Spleen (tissue), 11 donors: ENCODE measurements around the gene KRTAP10-1. TPM values are rescaled to one million over a fixed set of nuclear protein-coding genes. Genes with fewer than 3 reads are reported as not detected.

Source experiments
- DNase-seq: peaks from one replicate; pipeline ENCODE4 v3.0.0-alpha.2; 2020
- H3K27ac ChIP-seq, 8 donors: fragments of 200-600 bp; sonication (generic) in 7 of 8; 1 replicate in 4 of 8; 2 replicates in 4 of 8; pipeline versions ENCODE4 v1.5.0 to v1.8.0; 2016 to 2021; ENCODE audit warnings: inconsistent platforms in 4 of 8, mild to moderate bottlenecking in 4 of 8, moderate library complexity in 1 of 8
- H3K27me3 ChIP-seq, 7 donors: fragments of 200-600 bp; sonication (generic) in 6 of 7; replicated peaks in 1 of 7; 1 replicate in 4 of 7; 2 replicates in 3 of 7; pipeline versions ENCODE4 v1.5.0 to v1.8.0; 2016 to 2021; ENCODE audit warnings: inconsistent platforms in 3 of 7, mild to moderate bottlenecking in 1 of 7
- H3K36me3 ChIP-seq, 6 donors: fragments of 200-600 bp; sonication (generic) in 5 of 6; 1 replicate in 4 of 6; 2 replicates in 2 of 6; pipeline versions ENCODE4 v1.5.0 to v1.8.0; 2016 to 2021; ENCODE audit warnings: inconsistent platforms in 2 of 6
- H3K4me1 ChIP-seq, 6 donors: fragments of 200-600 bp; sonication (generic) in 5 of 6; 1 replicate in 3 of 6; 2 replicates in 3 of 6; pipeline versions ENCODE4 v1.5.0 to v1.8.0; 2016 to 2021; ENCODE audit warnings: inconsistent platforms in 3 of 6
- H3K4me3 ChIP-seq, 8 donors: fragments of 200-600 bp; sonication (generic) in 7 of 8; 1 replicate in 4 of 8; 2 replicates in 4 of 8; pipeline versions ENCODE4 v1.5.0 to v1.8.0; 2016 to 2021; ENCODE audit warnings: inconsistent platforms in 4 of 8, mild to moderate bottlenecking in 4 of 8, moderate library complexity in 2 of 8
- H3K9me3 ChIP-seq, 8 donors: fragments of 200-600 bp; sonication (generic) in 7 of 8; 1 replicate in 4 of 8; 2 replicates in 4 of 8; pipeline versions ENCODE4 v1.5.0 to v1.8.0; 2016 to 2021; ENCODE audit warnings: inconsistent platforms in 4 of 8
- CTCF ChIP-seq, 11 experiments: fragments of 200-600 bp in 7 of 11; fragments of 450-650 bp in 4 of 11; sonication (generic) in 4 of 11; IDR thresholded peaks in 8 of 11; conservative IDR thresholded peaks in 3 of 11; 1 replicate in 7 of 11; 2 replicates in 4 of 11; pipeline versions ENCODE4 v1.4.0 to v1.8.0; 2016 to 2021; ENCODE audit warnings: antibody characterized with exemption in 11 of 11, inconsistent platforms in 4 of 11, mild to moderate bottlenecking in 1 of 11
- POLR2A ChIP-seq, 3 donors: fragments of 450-650 bp; IDR thresholded peaks; one replicate each; pipeline ENCODE4 v1.5.1; 2017; ENCODE audit warnings: antibody characterized with exemption in 3 of 3, mild to moderate bottlenecking in 1 of 3
- POLR2AphosphoS5 ChIP-seq, 3 donors: sonication (generic); formaldehyde crosslinking; IDR thresholded peaks; one replicate each; pipeline ENCODE4 v1.5.1; 2017; ENCODE audit warnings: antibody characterized with exemption in 3 of 3
- WGBS, 5 donors: extraction: QIAGEN DNeasy Blood & Tissue Kit in 3 of 5; methylation state at CpG; one replicate each; pipeline versions ENCODE4 v1.1.5 to v1.1.7; 2013 to 2018; 5-methylcytosine and 5-hydroxymethylcytosine counted together
- intact Hi-C: fragments of 100-400 bp; cut with DNase I; formaldehyde crosslinking; loops from one replicate; pipeline ENCODE4 v1.15.0; 2023; ENCODE audit warnings: low total_unique reads
- polyA plus RNA-seq, 3 donors: library from polyadenylated mRNA; stranded (reverse); fragments of 200-250 nt; gene quantifications; one replicate each; pipeline ENCODE4 v1.2.1, GENCODE V29; 2013
- total RNA-seq, 7 donors: library from RNA; depleted of rRNA in 3 of 7; stranded (reverse); fragments of >200 nt in 3 of 7; fragmentation: NEBNext Ultra II Directional in 4 of 7; extraction: Animal tissue kit (Norgen Biotek cat#: 25700) in 4 of 7; gene quantifications; one replicate each; pipeline versions ENCODE4 v1.1.0 to v1.2.1, GENCODE V29; 2016 to 2021
- donor health status: healthy with polysubstance abuse.
- donor health status: DM: no; HTN: no; CAD: no; lungs with moderate emphysema.
- donor health status: DM: no; HTN: no; CAD: no.
- donor health status: Bipolar disorder and iron deficiency.
- donor health status: healthy.
- donor health status: DM: no; HTN: no; CAD: no.
- donor health status: DM: yes; HTN: yes; CAD: no.

The KRTAP10-1 gene
- total and polyA plus RNA-seq, 10 donors: not detected

- WGBS, 5 donors: 89 to 93% (median 92%) methylated on average over 20 to 33 of the region's 33 CpGs
- Histone ChIP-seq H3K9me3 (peaks cover 0 to 21% (median 14%) of the 10 kb centered on the region in 8 donors), H3K4me1 (no peaks in the 10 kb centered on the region), H3K4me3 (no peak overlapping the region), H3K36me3 (no peaks in the 10 kb centered on the region), H3K27ac (no peak overlapping the region), H3K27me3 (peaks cover 0 to 26% (median 0%) of the 10 kb centered on the region in 7 donors)
- TF ChIP-seq POLR2A (IDR thresholded peaks at IDR 0.05) (no peak), POLR2AphosphoS5 (IDR thresholded peaks at IDR 0.05) (no peak), CTCF (IDR thresholded peaks at IDR 0.05 in 8 of 11, conservative IDR thresholded peaks at IDR 0.05 in 3 of 11) (no peak)
- intact Hi-C loops: no loop called here
- peak; percentile 64 for DNase-seq
These were observed 1.8 kb downstream of the KRTAP10-1 start for GRCh38 chr21:44537930-44538911.

GRCh38 chr21:44535963-44536362, 4.0 kb downstream of the KRTAP10-1 start:
- H3K27ac ChIP-seq: no peak overlapping the region
- H3K4me1 ChIP-seq: no peaks in the 10 kb centered on the region
- no peak overlapping the region for H3K4me3 ChIP-seq
- H3K27me3 ChIP-seq: peaks cover 0 to 41% (median 0%) of the 10 kb centered on the region in 7 donors
- WGBS, 5 donors: 57 to 76% (median 67%) methylated on average over 7 of the region's 7 CpGs
- TF ChIP-seq CTCF (IDR thresholded peaks at IDR 0.05 in 8 of 11, conservative IDR thresholded peaks at IDR 0.05 in 3 of 11) (no peak), POLR2A (IDR thresholded peaks at IDR 0.05) (no peak), POLR2AphosphoS5 (IDR thresholded peaks at IDR 0.05) (no peak)
- intact Hi-C loops: no loop called here
- H3K9me3 ChIP-seq: no peaks in the 10 kb centered on the region
- no peak for DNase-seq
- H3K36me3 ChIP-seq: no peaks in the 10 kb centered on the region

GRCh38 chr21:44534688-44535087, 5.3 kb downstream of the KRTAP10-1 start:
- 84 to 90% (median 87%) methylated on average over 6 of the region's 6 CpGs for WGBS, 5 donors

More at GRCh38 chr21:44534688-44535087, 5.3 kb downstream of the KRTAP10-1 start:
- H3K9me3 ChIP-seq: no peaks in the 10 kb centered on the region
- DNase-seq: no peak
- H3K36me3 ChIP-seq: no peaks in the 10 kb centered on the region
- no peaks in the 10 kb centered on the region for H3K4me1 ChIP-seq
- H3K27ac ChIP-seq: no peak overlapping the region
- intact Hi-C loops: no loop called here
- H3K27me3 ChIP-seq: peaks cover 0 to 43% (median 0%) of the 10 kb centered on the region in 7 donors
- H3K4me3 ChIP-seq: no peak overlapping the region
- TF ChIP-seq POLR2AphosphoS5 (IDR thresholded peaks at IDR 0.05) (no peak), POLR2A (IDR thresholded peaks at IDR 0.05) (no peak), CTCF (IDR thresholded peaks at IDR 0.05 in 8 of 11, conservative IDR thresholded peaks at IDR 0.05 in 3 of 11) (no peak)
